B cell (primary cell): ENCODE data around the gene RNF220. TPM values are rescaled to one million over a fixed set of nuclear protein-coding genes. Genes with fewer than 3 reads are reported as not detected.

Experiments
- ATAC-seq: fragments of 200-7000 bp; cut with Tn5 transposase; one replicate; pipeline ENCODE4 v1.10.0; 2021; ENCODE audit warnings: low read depth, mild to moderate bottlenecking, moderate number of reproducible peaks, moderate library complexity
- CTCF ChIA-PET: fragments of 350-600 bp; sonication (Branson Sonifier 250); formaldehyde crosslinking; loops from one replicate; lab custom pipeline; 2021; ENCODE audit warnings: antibody characterized with exemption, inconsistent platforms; lab: Charles Lee
- POLR2A ChIA-PET: fragments of 350-600 bp; sonication (Branson Sonifier 250); formaldehyde crosslinking; loops from one replicate; lab custom pipeline; 2021; ENCODE audit warnings: antibody characterized with exemption; lab: Charles Lee
- DNase-seq: peaks from one replicate; pipeline ENCODE4 v3.0.0; 2013
- H2AFZ ChIP-seq: 2 replicates; pipeline ENCODE4 v1.6.1; 2012; ENCODE audit warnings: mild to moderate bottlenecking, low read depth, low read length; ENCODE audit not compliant: insufficient read depth, poor library complexity, severe bottlenecking
- H3K27ac ChIP-seq, 2 donors: 1 replicate in 1 of 2; 2 replicates in 1 of 2; pipeline ENCODE4 v1.5.1; 2012 to 2013; ENCODE audit warnings: low read length in 2 of 2, mild to moderate bottlenecking in 2 of 2, moderate library complexity in 1 of 2
- H3K27me3 ChIP-seq, 4 experiments: fragments of 200-600 bp in 1 of 4; sonication (generic) in 1 of 4; replicated peaks in 1 of 4; 1 replicate in 2 of 4; 2 replicates in 2 of 4; pipeline versions ENCODE4 v1.6.1 to v1.7.0; 2013 to 2016; ENCODE audit warnings: low read length in 3 of 4, mild to moderate bottlenecking in 2 of 4, mixed read lengths in 1 of 4, moderate library complexity in 1 of 4; ENCODE audit not compliant: insufficient read depth in 4 of 4, control insufficient read depth in 3 of 4; ENCODE audit errors: control extremely low read depth in 1 of 4
- H3K36me3 ChIP-seq, 2 experiments: replicated peaks in 1 of 2; 1 replicate in 1 of 2; 2 replicates in 1 of 2; pipeline versions ENCODE4 v1.6.1 to v1.7.1; 2013; ENCODE audit warnings: low read length in 1 of 2; ENCODE audit not compliant: insufficient read depth in 2 of 2, control insufficient read depth in 1 of 2; ENCODE audit errors: control extremely low read depth in 1 of 2, extremely low read depth in 1 of 2
- H3K4me1 ChIP-seq, 2 donors: fragments of 200-600 bp in 1 of 2; sonication (generic) in 1 of 2; 1 replicate in 1 of 2; 2 replicates in 1 of 2; pipeline versions ENCODE4 v1.5.1 to v1.6.1; 2013 to 2017; ENCODE audit warnings: low read length in 2 of 2; ENCODE audit not compliant: control insufficient read depth in 2 of 2, insufficient read depth in 2 of 2
- H3K4me2 ChIP-seq: replicated peaks from 2 replicates; pipeline ENCODE3; 2012; ENCODE audit warnings: mild to moderate bottlenecking, low read depth, low read length; ENCODE audit not compliant: poor library complexity, severe bottlenecking
- H3K4me3 ChIP-seq, 5 experiments: fragments of 200-600 bp in 1 of 5; sonication (generic) in 1 of 5; 1 replicate in 3 of 5; 2 replicates in 2 of 5; pipeline versions ENCODE4 v1.5.1 to v1.7.0; 2011 to 2016; ENCODE audit warnings: low read length in 4 of 5, mild to moderate bottlenecking in 4 of 5, low read depth in 2 of 5, control low read depth in 1 of 5, moderate library complexity in 1 of 5; ENCODE audit not compliant: insufficient read depth in 1 of 5; ENCODE audit errors: control extremely low read depth in 1 of 5, extremely low read depth in 1 of 5
- H3K79me2 ChIP-seq: fragments of 200-600 bp; sonication (generic); one replicate; pipeline ENCODE4 v1.6.0; 2016; ENCODE audit warnings: low read length; ENCODE audit not compliant: control insufficient read depth, insufficient read depth
- H3K9ac ChIP-seq: fragments of 200-600 bp; sonication (generic); 2 replicates; pipeline ENCODE4 v1.6.1; 2017; ENCODE audit warnings: mild to moderate bottlenecking, low read length, moderate library complexity
- H3K9me3 ChIP-seq, 3 donors: one replicate each; pipeline versions ENCODE4 v1.6.1 to v1.7.1; 2013; ENCODE audit warnings: low read length in 2 of 3; ENCODE audit not compliant: control insufficient read depth in 2 of 3, insufficient read depth in 1 of 3; ENCODE audit errors: control extremely low read depth in 1 of 3
- H4K20me1 ChIP-seq: 2 replicates; pipeline ENCODE4 v1.6.0; 2012; ENCODE audit warnings: mild to moderate bottlenecking, low read length; ENCODE audit not compliant: insufficient read depth, control insufficient read depth, poor library complexity, severe bottlenecking
- H3K27ac Mint-ChIP-seq: one replicate; pipeline ENCODE4 v1.8.0; 2021; ENCODE audit warnings: mixed read lengths
- H3K27me3 Mint-ChIP-seq: one replicate; pipeline ENCODE4 v1.8.0; 2021; ENCODE audit warnings: mixed read lengths
- H3K4me1 Mint-ChIP-seq: one replicate; pipeline ENCODE4 v1.8.0; 2021; ENCODE audit warnings: mixed read lengths
- H3K4me3 Mint-ChIP-seq: one replicate; pipeline ENCODE4 v1.8.0; 2021; ENCODE audit warnings: mixed read lengths
- H3K9me3 Mint-ChIP-seq: one replicate; pipeline ENCODE4 v1.8.0; 2022; ENCODE audit warnings: mixed read lengths; ENCODE audit not compliant: insufficient read depth
- CTCF ChIP-seq: fragments of 200-600 bp; IDR thresholded peaks from one replicate; pipeline ENCODE4 v1.8.0; 2022; ENCODE audit warnings: antibody characterized with exemption, mild to moderate bottlenecking
- EZH2 ChIP-seq: IDR thresholded peaks from 2 replicates; pipeline ENCODE4 v1.6.1; 2012; ENCODE audit warnings: borderline replicate concordance, low read depth, mild to moderate bottlenecking, moderate library complexity, low read length; ENCODE audit not compliant: insufficient read depth, poor library complexity, severe bottlenecking
- WGBS: methylation state at CpG from one replicate; pipeline ENCODE4 v1.1.5; 2013; ENCODE audit warnings: missing lambda C conversion rate; ENCODE audit not compliant: insufficient coverage; 5-methylcytosine and 5-hydroxymethylcytosine counted together
- intact Hi-C: fragments of 100-400 bp; cut with micrococcal nuclease; formaldehyde crosslinking; loops from one replicate; pipeline ENCODE4 v1.10.0; 2022
- polyA plus RNA-seq: library from polyadenylated mRNA; depleted of rRNA; stranded (reverse); fragments of >200 nt; gene quantifications from 2 replicates; pipeline ENCODE4 v1.2.3, GENCODE V29; 2012
- total RNA-seq, 2 donors: library from RNA; stranded (reverse); fragments of 120-200 nt in 1 of 2; gene quantifications; 1 replicate in 1 of 2; 2 replicates in 1 of 2; pipeline versions ENCODE4 v1.2.3 to v1.2.4, GENCODE V29; 2013 to 2022

RNF220 gene
- total and polyA plus RNA-seq, 2 donors (not counting 1 experiment from before 2014, with no cell fraction given): 115 to 141 TPM

GRCh38 chr1:44553127-44553758, 148.2 kb downstream of the RNF220 start:
- H3K27me3 ChIP-seq: no peaks in the 10 kb centered on the region
- 60% methylated on average over 1 of the region's 3 CpGs for WGBS
- Mint-ChIP-seq H3K9me3 (no peaks in the 10 kb centered on the region), H3K4me3 (no peak overlapping the region), H3K4me1 (no peaks in the 10 kb centered on the region), H3K27me3 (peaks cover 11% of the 10 kb centered on the region), H3K27ac (no peak overlapping the region)
- H3K79me2 ChIP-seq: no peaks in the 10 kb centered on the region
- H3K9ac ChIP-seq: no peak overlapping the region
- H3K27ac ChIP-seq: no peak overlapping the region
- H3K4me1 ChIP-seq: no peaks in the 10 kb centered on the region
- DNase-seq (no peak), ATAC-seq (no peak)
- H2AFZ ChIP-seq: no peak overlapping the region
- H3K4me2 ChIP-seq: no peak overlapping the region
- H3K36me3 ChIP-seq: no peaks in the 10 kb centered on the region
- no peaks in the 10 kb centered on the region for H4K20me1 ChIP-seq
- no peaks in the 10 kb centered on the region for H3K9me3 ChIP-seq
- intact Hi-C loops: no loop called here
- H3K4me3 ChIP-seq: no peak overlapping the region
- ChIA-PET POLR2A (no interaction called here), CTCF (no interaction called here)
- no peak for TF ChIP-seq CTCF
- no peak for TF ChIP-seq EZH2

- Histone ChIP-seq H3K4me1 (no peaks in the 10 kb centered on the region), H3K4me2 (no peak overlapping the region), H3K9ac (no peak overlapping the region), H3K4me3 (no peak overlapping the region), H3K9me3 (no peaks in the 10 kb centered on the region), H3K79me2 (no peaks in the 10 kb centered on the region), H3K27ac (no peak overlapping the region), H3K27me3 (peaks cover 0 to 3% (median 0%) of the 10 kb centered on the region in 4 experiments), H3K36me3 (no peaks in the 10 kb centered on the region), H2AFZ (no peak overlapping the region), H4K20me1 (no peaks in the 10 kb centered on the region)
- Mint-ChIP-seq H3K27ac (no peak overlapping the region), H3K9me3 (no peaks in the 10 kb centered on the region), H3K27me3 (peaks cover 16% of the 10 kb centered on the region), H3K4me1 (no peaks in the 10 kb centered on the region), H3K4me3 (no peak overlapping the region)
- DNase-seq (no peak), ATAC-seq (no peak)
- WGBS: 89% methylated on average over 4 of the region's 6 CpGs
- TF ChIP-seq CTCF (no peak), EZH2 (no peak)
- ChIA-PET CTCF (no interaction called here), POLR2A (no interaction called here)
- intact Hi-C loops: no loop called here
These were observed 148.7 kb downstream of the RNF220 start for GRCh38 chr1:44553771-44554170.
